Neural progenitor cell (in vitro differentiated cells): Measurements from ENCODE around the gene GPR156. TPM values are rescaled to one million over a fixed set of nuclear protein-coding genes. Genes with fewer than 3 reads are reported as not detected.

Experiments used
- DNase-seq: peaks from one replicate; pipeline ENCODE4 v3.0.0-alpha.2; 2016; ENCODE audit warnings: low spot score
- H2AFZ ChIP-seq: fragments of 200-600 bp; sonication (generic); replicated peaks from 2 replicates; pipeline ENCODE4 v1.6.1; 2016; ENCODE audit warnings: antibody characterized with exemption
- H3F3A ChIP-seq: fragments of 200-600 bp; sonication (generic); 2 replicates; pipeline ENCODE4 v1.6.1; 2016; ENCODE audit warnings: antibody characterized with exemption, low read depth
- H3K27ac ChIP-seq: fragments of 200-600 bp; sonication (generic); 2 replicates; pipeline ENCODE4 v1.5.1; 2016; ENCODE audit warnings: mild to moderate bottlenecking
- H3K27me3 ChIP-seq: fragments of 200-600 bp; sonication (generic); 2 replicates; pipeline ENCODE4 v1.6.1; 2016; ENCODE audit warnings: mild to moderate bottlenecking, moderate library complexity
- H3K36me3 ChIP-seq: fragments of 200-600 bp; sonication (generic); 2 replicates; pipeline ENCODE4 v1.5.1; 2016
- H3K4me1 ChIP-seq: fragments of 200-600 bp; sonication (generic); 2 replicates; pipeline ENCODE4 v1.6.1; 2016; ENCODE audit warnings: mixed run types
- H3K4me2 ChIP-seq: fragments of 200-600 bp; sonication (generic); 2 replicates; pipeline ENCODE4 v1.6.1; 2016
- H3K4me3 ChIP-seq: fragments of 200-600 bp; sonication (generic); 2 replicates; pipeline ENCODE4 v1.5.1; 2016
- H3K79me2 ChIP-seq: fragments of 200-600 bp; sonication (generic); 2 replicates; pipeline ENCODE4 v1.6.1; 2016; ENCODE audit warnings: low read depth
- H3K9ac ChIP-seq: fragments of 200-600 bp; sonication (generic); 2 replicates; pipeline ENCODE4 v1.6.1; 2016
- H3K9me3 ChIP-seq: fragments of 200-600 bp; sonication (generic); 2 replicates; pipeline ENCODE4 v1.5.1; 2016; ENCODE audit warnings: low read depth
- H4K20me1 ChIP-seq: fragments of 200-600 bp; sonication (generic); 2 replicates; pipeline ENCODE4 v1.6.1; 2016; ENCODE audit warnings: low read depth
- H3K27ac Mint-ChIP-seq: 3 replicates; pipeline ENCODE4 v1.8.0; 2021; ENCODE audit warnings: mixed read lengths
- H3K27me3 Mint-ChIP-seq: 2 replicates; pipeline ENCODE4 v1.8.0; 2022; ENCODE audit warnings: low read depth, mild to moderate bottlenecking, inconsistent platforms, moderate library complexity, mixed read lengths; ENCODE audit not compliant: insufficient read depth
- H3K36me3 Mint-ChIP-seq: 3 replicates; pipeline ENCODE4 v1.8.0; 2021; ENCODE audit warnings: mixed read lengths
- H3K4me1 Mint-ChIP-seq: 3 replicates; pipeline ENCODE4 v1.8.0; 2021; ENCODE audit warnings: mixed read lengths
- H3K4me3 Mint-ChIP-seq: 3 replicates; pipeline ENCODE4 v1.8.0; 2021; ENCODE audit warnings: mild to moderate bottlenecking, moderate library complexity, mixed read lengths
- H3K9me3 Mint-ChIP-seq: 3 replicates; pipeline ENCODE4 v1.8.0; 2020; ENCODE audit warnings: mixed read lengths
- CTCF ChIP-seq: fragments of 200-600 bp; sonication (generic); IDR thresholded peaks from 2 replicates; pipeline ENCODE4 v1.5.1; 2017; ENCODE audit warnings: antibody characterized with exemption, mild to moderate bottlenecking
- EZH2 ChIP-seq: fragments of 200-600 bp; sonication (generic); IDR thresholded peaks from 2 replicates; pipeline ENCODE4 v1.6.1; 2017; ENCODE audit warnings: antibody characterized with exemption, mild to moderate bottlenecking, moderate library complexity
- EZH2phosphoT487 ChIP-seq: fragments of 200-600 bp; sonication (generic); IDR thresholded peaks from 2 replicates; pipeline ENCODE4 v1.6.1; 2017; ENCODE audit warnings: antibody characterized with exemption
- total RNA-seq: library from RNA; depleted of rRNA; stranded (reverse); fragments of >200 nt; gene quantifications from 2 replicates; pipeline ENCODE4 v1.2.3, GENCODE V29; 2015; ENCODE audit warnings: low replicate concordance

GPR156 gene
- total RNA-seq, 1 donor from 2014 or later, result 2.2 TPM

GRCh38 chr3:120168611-120169010 lies 116.4 kb downstream of the GPR156 start:
- Mint-ChIP-seq H3K4me1 (no peaks in the 10 kb centered on the region), H3K27ac (no peak overlapping the region), H3K27me3 (no peaks in the 10 kb centered on the region), H3K36me3 (no peaks in the 10 kb centered on the region), H3K4me3 (no peak overlapping the region), H3K9me3 (no peaks in the 10 kb centered on the region)
- no peak overlapping the region for H2AFZ ChIP-seq
- no peak overlapping the region for H3K9ac ChIP-seq
- no peak overlapping the region for H3K27ac ChIP-seq
- H3K36me3 ChIP-seq, result no peaks in the 10 kb centered on the region
- no peaks in the 10 kb centered on the region for H3K27me3 ChIP-seq
- no peak for DNase-seq
- no peaks in the 10 kb centered on the region for H3K79me2 ChIP-seq
- H4K20me1 ChIP-seq, result no peaks in the 10 kb centered on the region
- H3K4me2 ChIP-seq, result no peak overlapping the region
- H3F3A ChIP-seq, result no peaks in the 10 kb centered on the region
- H3K9me3 ChIP-seq, result no peaks in the 10 kb centered on the region
- no peak overlapping the region for H3K4me3 ChIP-seq
- H3K4me1 ChIP-seq, result no peaks in the 10 kb centered on the region
- TF ChIP-seq CTCF (no peak), EZH2phosphoT487 (no peak), EZH2 (no peak)

- no peak overlapping the region for H3K4me2 ChIP-seq
- no peaks in the 10 kb centered on the region for H3K36me3 Mint-ChIP-seq
- H3K27ac Mint-ChIP-seq, result no peak overlapping the region
- H3K27me3 Mint-ChIP-seq, result no peaks in the 10 kb centered on the region
- H3K4me1 Mint-ChIP-seq, result no peaks in the 10 kb centered on the region
- no peak overlapping the region for H3K4me3 ChIP-seq
- H2AFZ ChIP-seq, result no peak overlapping the region
- TF ChIP-seq CTCF (no peak), EZH2phosphoT487 (no peak), EZH2 (no peak)
- no peak overlapping the region for H3K4me3 Mint-ChIP-seq
- H3K9me3 Mint-ChIP-seq, result no peaks in the 10 kb centered on the region
- H3F3A ChIP-seq, result no peaks in the 10 kb centered on the region
- no peak for DNase-seq
- H3K79me2 ChIP-seq, result no peaks in the 10 kb centered on the region
- H3K4me1 ChIP-seq, result no peaks in the 10 kb centered on the region
- H3K36me3 ChIP-seq, result no peaks in the 10 kb centered on the region
- H3K27ac ChIP-seq, result no peak overlapping the region
- H3K27me3 ChIP-seq, result no peaks in the 10 kb centered on the region
- no peaks in the 10 kb centered on the region for H4K20me1 ChIP-seq
- H3K9ac ChIP-seq, result no peak overlapping the region
- H3K9me3 ChIP-seq, result no peaks in the 10 kb centered on the region
Measured at GRCh38 chr3:120168038-120168437, 117.0 kb downstream of the GPR156 start.

GRCh38 chr3:120167488-120167887 lies 117.5 kb downstream of the GPR156 start:
- no peaks in the 10 kb centered on the region for H3K27me3 ChIP-seq
- no peaks in the 10 kb centered on the region for H3K9me3 Mint-ChIP-seq
- H3K4me3 ChIP-seq, result no peak overlapping the region
- H3K27ac Mint-ChIP-seq, result no peak overlapping the region
- no peak overlapping the region for H3K4me2 ChIP-seq
- H3K9me3 ChIP-seq, result no peaks in the 10 kb centered on the region
- DNase-seq, result no peak
- no peaks in the 10 kb centered on the region for H3K4me1 Mint-ChIP-seq
- H3F3A ChIP-seq, result no peaks in the 10 kb centered on the region
- no peaks in the 10 kb centered on the region for H4K20me1 ChIP-seq
- no peaks in the 10 kb centered on the region for H3K36me3 Mint-ChIP-seq
- H3K27me3 Mint-ChIP-seq, result no peaks in the 10 kb centered on the region
- H3K36me3 ChIP-seq, result no peaks in the 10 kb centered on the region
- H3K9ac ChIP-seq, result no peak overlapping the region
- H3K4me1 ChIP-seq, result no peaks in the 10 kb centered on the region
- no peak overlapping the region for H2AFZ ChIP-seq
- H3K27ac ChIP-seq, result no peak overlapping the region
- H3K4me3 Mint-ChIP-seq, result no peak overlapping the region
- TF ChIP-seq CTCF (no peak), EZH2 (no peak), EZH2phosphoT487 (no peak)
- no peaks in the 10 kb centered on the region for H3K79me2 ChIP-seq

- Mint-ChIP-seq H3K27ac (no peak overlapping the region), H3K4me3 (no peak overlapping the region), H3K9me3 (no peaks in the 10 kb centered on the region), H3K27me3 (peaks cover 3% of the 10 kb centered on the region), H3K4me1 (no peaks in the 10 kb centered on the region), H3K36me3 (no peaks in the 10 kb centered on the region)
- Histone ChIP-seq H3K4me3 (no peak overlapping the region), H3K4me1 (no peaks in the 10 kb centered on the region), H3K27ac (no peak overlapping the region), H3K36me3 (no peaks in the 10 kb centered on the region), H3K79me2 (no peaks in the 10 kb centered on the region), H3F3A (no peaks in the 10 kb centered on the region), H3K9me3 (no peaks in the 10 kb centered on the region), H4K20me1 (no peaks in the 10 kb centered on the region), H3K4me2 (no peak overlapping the region), H3K9ac (no peak overlapping the region), H3K27me3 (no peaks in the 10 kb centered on the region), H2AFZ (no peak overlapping the region)
- TF ChIP-seq EZH2phosphoT487 (no peak), EZH2 (no peak), CTCF (no peak)
- DNase-seq, result no peak
Measured at GRCh38 chr3:120163816-120164215, 121.2 kb downstream of the GPR156 start.
